AG20443 (cell line): ENCODE results near the gene FSTL1.

Source experiments
- DNase-seq: peaks from one replicate; pipeline ENCODE4 v3.0.0; 2012; ENCODE audit warnings: low spot score, mixed read lengths

FSTL1 gene

GRCh38 chr3:120440001-120440703, 10.6 kb downstream of the FSTL1 start:
- DNase-seq: peak; percentile 48

- DNase-seq: peak; percentile 45
Observed at GRCh38 chr3:120438665-120439370, 12.0 kb downstream of the FSTL1 start.

GRCh38 chr3:120438216-120438615, 12.6 kb downstream of the FSTL1 start:
- no peak for DNase-seq

GRCh38 chr3:120437559-120437958, 13.2 kb downstream of the FSTL1 start:
- no peak for DNase-seq

GRCh38 chr3:120436523-120437050, 14.2 kb downstream of the FSTL1 start:
- no peak for DNase-seq

DNA sequence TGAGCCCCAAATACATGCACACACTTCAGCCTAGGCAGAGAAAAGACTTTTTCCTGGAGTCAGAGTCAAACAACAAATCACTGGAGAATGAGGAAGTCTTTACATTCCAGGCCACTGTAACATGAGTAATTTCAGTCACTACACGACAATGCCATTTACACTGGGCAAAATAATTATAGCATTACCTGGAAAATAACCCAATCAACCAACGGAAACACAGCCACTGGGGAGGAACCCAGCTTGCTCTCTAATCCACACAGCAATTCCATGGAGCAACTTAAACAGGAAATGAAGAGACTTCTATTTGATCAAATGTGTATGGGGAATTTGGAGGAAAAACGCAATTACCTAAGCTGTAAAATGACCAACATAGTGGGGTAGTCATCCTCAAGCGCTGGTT, 15.2 kb downstream of the FSTL1 start:
- no peak for DNase-seq

- no peak for DNase-seq
Observed at GRCh38 chr3:120433662-120434331, 17.0 kb downstream of the FSTL1 start.

DNA sequence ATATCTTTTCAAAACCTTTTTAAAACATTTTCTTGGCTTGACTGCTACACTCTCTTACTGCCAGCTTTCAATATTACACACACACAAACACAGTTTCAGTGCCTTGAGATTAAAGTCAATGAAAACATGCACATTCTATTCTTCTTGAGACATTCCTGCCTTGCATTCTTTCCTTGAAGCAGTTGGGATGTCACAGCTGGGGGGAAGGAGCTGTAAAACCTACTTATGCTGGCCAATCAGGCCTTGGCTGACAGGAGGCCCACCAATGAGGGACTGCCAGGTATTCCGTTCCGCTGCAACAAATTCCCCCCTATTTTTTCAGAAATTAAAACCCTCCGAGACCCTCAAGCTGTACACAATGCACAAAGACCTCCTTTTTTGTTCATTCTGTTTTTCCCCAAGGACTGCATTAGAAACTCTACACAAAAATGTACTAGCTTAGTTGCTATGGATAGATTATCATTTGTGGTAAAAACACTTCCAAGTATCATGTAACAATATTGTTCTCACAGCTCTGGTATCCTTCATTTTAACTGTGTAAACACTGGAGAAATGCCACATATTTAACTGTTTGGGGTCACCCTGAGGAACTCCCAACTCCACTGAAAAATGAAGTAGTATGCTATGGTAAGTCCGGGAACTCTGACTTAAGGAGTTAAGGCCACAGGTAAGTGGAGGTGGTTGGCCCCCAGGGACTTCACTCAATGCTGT, 18.5 kb downstream of the FSTL1 start:
- DNase-seq: peak; percentile 67

DNA sequence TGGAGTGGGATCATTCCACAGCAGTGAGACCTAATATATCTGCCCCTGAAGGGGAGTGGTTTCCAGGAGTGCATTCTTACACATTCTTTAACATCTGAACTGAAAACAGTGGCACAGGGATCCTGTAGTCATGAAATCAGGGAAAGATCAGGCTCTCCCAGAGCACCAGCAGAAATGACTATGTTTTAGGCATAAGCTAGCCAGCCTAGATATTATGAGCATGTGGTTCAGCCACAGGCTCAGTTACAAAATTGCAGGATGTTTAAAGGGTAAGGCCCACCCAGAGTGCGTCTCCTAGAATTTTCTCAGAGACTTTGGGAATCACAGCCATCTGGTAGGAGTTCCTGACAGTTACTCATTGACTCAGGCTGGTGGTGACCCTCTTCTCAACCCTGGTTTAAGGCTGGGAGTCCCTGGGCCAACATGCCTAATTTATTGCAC, 20.9 kb downstream of the FSTL1 start:
- peak; percentile 65 for DNase-seq

- DNase-seq: peak; percentile 46
Observed at GRCh38 chr3:120428924-120429323, 21.9 kb downstream of the FSTL1 start.

DNA sequence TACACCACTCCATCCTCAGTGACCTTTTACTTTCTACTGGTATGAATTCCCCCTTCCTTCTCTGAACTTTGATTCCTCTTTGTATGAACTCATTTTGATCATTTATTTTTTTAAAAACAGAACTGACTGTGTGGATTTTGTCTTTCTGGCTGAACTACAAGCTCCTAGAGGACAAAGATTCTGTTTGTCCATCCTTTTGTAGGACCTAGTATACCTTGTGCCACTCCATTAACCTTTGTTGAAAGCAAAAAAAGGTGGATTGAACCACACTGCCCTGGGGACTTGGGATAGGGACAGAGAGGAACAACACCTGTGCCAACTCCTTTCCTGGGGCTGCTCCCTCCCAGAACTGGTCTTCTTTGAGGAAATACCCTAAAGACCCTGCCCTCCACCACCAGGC, 23.6 kb downstream of the FSTL1 start:
- no peak for DNase-seq

- peak; percentile 73 for DNase-seq
Observed at GRCh38 chr3:120425572-120426250, 25.1 kb downstream of the FSTL1 start.

DNA sequence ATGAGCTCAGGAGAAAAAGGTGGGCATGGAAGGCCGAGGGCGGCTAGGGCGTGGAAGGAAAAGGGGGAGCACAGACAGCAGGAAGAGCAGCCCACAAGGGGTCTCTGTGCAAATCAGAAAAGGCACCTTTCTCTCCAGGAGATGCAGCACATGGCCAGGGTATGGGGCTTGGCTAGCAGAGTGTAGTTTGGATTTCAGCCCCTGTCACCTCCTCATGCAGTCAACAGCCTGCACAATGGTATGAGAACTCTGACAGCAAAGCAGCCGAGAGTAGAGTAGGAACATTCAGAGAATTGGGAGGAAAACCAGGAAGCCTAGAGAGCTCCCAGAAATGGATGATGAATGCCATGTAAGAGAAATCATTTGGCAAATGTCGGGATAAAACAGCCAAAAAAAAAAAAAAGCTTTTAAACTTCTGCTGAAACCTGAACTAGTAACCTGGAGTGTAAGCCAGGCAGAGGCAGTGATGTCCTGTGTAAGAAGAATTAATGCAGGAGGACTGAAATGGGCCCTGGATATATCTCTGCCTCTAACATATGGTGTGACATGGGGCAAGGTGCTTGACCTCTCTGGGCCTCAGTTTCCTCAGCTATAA, 25.7 kb downstream of the FSTL1 start:
- no peak for DNase-seq

DNA sequence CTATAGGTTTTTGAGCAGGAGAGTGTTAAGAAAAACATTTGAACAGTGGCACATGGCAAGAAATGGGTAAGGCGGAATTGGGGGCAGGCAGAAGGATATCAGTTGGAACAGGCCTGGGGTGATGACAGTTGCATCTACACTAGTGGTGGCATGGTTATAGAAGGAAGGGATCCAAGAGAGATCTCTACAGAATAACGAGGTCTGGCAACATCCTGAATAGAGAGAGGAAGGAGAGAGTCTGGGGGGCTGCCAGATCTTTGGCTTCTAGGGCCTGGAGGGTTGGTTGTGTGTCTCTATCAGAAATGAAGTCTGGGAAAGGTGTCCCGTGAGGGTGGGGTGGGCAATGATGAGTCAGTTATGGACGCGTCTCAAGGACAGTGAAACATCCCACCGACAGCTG, 26.3 kb downstream of the FSTL1 start:
- DNase-seq: no peak

GRCh38 chr3:120423432-120423831, 27.4 kb downstream of the FSTL1 start:
- DNase-seq: no peak

- no peak for DNase-seq
Observed at GRCh38 chr3:120421926-120422325, 28.9 kb downstream of the FSTL1 start.

DNA sequence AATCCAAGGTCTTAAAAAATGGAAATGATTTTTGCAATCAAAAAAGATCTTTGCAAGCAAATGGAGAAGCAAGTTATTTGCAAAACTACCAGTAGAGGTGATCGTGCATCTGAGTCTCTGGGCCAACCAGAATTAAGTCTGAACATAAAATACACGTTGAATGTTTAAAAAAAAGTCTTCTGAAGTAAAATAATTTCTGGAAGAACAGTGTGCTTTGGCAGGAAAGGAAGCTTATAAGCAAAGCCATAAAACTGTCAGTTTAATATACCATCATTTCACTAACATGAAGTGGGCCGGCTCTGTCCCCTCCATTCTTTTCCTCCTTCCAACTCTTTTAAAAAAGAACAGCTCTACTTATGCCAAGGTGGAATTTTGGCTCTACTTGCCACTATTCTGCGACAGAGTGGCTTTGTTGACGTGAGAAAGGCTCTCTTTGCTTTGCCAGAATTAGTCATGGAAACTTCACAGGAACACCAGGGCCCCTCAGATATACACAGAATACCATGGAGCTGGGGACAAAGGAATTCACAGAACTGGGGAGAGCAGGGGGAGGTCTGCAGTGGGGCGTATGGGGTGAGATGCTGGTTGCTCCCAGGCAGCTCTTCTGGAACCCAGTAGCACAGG, 29.8 kb downstream of the FSTL1 start:
- peak; percentile 50 for DNase-seq

DNA sequence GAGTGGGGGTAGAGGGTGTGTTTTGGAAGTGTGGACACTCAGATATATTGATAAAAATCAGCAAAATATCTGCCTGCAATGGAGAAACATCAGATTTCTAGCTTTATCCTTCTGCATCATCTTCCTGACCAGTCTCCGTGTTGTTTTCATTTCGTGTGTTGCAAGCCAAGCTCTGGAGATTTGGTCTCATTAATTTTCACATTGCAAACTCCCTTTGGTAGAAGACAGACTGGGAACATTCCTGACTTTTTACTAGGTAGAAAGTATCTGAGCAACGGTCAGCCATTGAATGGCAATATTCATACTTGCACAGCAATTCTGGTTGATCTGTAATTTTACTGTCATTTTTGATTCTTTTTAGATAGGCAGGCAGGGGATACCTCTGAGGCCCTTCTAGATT, 30.4 kb downstream of the FSTL1 start:
- DNase-seq: no peak

DNA sequence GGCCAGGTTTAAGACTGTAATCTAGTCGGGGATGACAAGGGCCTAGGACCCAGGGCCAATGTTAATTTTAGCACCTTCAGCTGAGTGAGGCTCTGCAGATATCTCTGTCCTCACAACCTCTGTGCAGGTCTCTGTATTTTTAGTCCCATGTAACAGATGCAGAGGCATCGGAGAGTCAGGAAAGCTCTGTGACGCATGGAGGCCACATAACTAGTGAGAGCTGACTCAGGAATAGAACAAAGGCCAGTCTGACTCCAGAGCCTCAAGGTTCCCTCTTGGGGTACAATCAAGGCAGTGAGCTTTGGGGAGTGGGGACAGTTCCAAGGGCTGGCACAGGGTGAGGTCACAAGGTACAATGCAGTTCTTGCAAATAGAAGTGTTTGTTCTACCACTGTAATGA, 31.0 kb downstream of the FSTL1 start:
- DNase-seq: no peak

- no peak for DNase-seq
Observed at GRCh38 chr3:120418866-120419490, 31.8 kb downstream of the FSTL1 start.
